Mammary epithelial cell (primary cell): ENCODE data around the gene SMYD3.

Source experiments
- EZH2 ChIP-seq: IDR thresholded peaks from 2 replicates; pipeline ENCODE4 v1.6.1; 2012; ENCODE audit warnings: low read length, inconsistent platforms, borderline replicate concordance
- TF ChIP-seq, protein P1 (sequence below), 2 donors: IDR thresholded peaks in 1 of 2; conservative IDR thresholded peaks in 1 of 2; 2 replicates each; pipeline ENCODE4 v1.5.1; 2011 to 2012; ENCODE audit warnings: inconsistent platforms in 2 of 2, low read length in 2 of 2, mild to moderate bottlenecking in 2 of 2, control low read depth in 1 of 2, low read depth in 1 of 2; ENCODE audit not compliant: insufficient read depth in 1 of 2; ENCODE audit errors: extremely low read depth in 1 of 2

DNA sequence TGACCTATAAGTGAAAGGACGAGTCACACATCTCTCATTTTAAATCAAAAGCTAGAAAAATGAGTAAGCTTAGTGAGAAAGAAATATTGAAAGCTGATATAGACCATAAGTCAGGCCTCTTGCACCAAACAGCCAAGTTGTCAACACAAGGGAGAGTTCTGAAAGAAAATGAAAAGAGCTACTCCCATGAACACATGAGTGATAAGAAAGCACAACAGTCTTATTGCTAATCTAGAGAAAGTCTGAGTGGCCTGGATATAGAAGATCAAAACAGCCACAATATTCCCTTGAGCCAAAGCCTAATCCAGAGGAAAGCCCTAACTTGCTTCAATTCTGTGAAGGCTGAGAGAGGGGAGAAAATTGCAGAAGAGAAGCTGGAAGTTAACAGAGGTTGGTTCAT, 175.0 kb downstream of the SMYD3 start:
- TF ChIP-seq, protein P1, sequence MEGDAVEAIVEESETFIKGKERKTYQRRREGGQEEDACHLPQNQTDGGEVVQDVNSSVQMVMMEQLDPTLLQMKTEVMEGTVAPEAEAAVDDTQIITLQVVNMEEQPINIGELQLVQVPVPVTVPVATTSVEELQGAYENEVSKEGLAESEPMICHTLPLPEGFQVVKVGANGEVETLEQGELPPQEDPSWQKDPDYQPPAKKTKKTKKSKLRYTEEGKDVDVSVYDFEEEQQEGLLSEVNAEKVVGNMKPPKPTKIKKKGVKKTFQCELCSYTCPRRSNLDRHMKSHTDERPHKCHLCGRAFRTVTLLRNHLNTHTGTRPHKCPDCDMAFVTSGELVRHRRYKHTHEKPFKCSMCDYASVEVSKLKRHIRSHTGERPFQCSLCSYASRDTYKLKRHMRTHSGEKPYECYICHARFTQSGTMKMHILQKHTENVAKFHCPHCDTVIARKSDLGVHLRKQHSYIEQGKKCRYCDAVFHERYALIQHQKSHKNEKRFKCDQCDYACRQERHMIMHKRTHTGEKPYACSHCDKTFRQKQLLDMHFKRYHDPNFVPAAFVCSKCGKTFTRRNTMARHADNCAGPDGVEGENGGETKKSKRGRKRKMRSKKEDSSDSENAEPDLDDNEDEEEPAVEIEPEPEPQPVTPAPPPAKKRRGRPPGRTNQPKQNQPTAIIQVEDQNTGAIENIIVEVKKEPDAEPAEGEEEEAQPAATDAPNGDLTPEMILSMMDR (conservative IDR thresholded peaks at IDR 0.05 in 1 of 2, IDR thresholded peaks at IDR 0.05 in 1 of 2; ENCODE audit: extremely low read depth in 1 of 2, insufficient read depth in 1 of 2, low read depth in 1 of 2, low read length in 2 of 2), result no peak
- no peak for TF ChIP-seq EZH2
